GM19240 (cell line): Measurements from ENCODE around the gene LRRD1.
"Not testable (repeated sequence)": the region's sequence is repeated elsewhere in the genome, so short reads cannot be mapped to it uniquely, and the experiment has no call there.

Source experiments
- DNase-seq: peaks from one replicate; pipeline ENCODE4 v3.0.0; 2011; ENCODE audit warnings: low spot score; ENCODE audit not compliant: insufficient read length

LRRD1 gene

DNA sequence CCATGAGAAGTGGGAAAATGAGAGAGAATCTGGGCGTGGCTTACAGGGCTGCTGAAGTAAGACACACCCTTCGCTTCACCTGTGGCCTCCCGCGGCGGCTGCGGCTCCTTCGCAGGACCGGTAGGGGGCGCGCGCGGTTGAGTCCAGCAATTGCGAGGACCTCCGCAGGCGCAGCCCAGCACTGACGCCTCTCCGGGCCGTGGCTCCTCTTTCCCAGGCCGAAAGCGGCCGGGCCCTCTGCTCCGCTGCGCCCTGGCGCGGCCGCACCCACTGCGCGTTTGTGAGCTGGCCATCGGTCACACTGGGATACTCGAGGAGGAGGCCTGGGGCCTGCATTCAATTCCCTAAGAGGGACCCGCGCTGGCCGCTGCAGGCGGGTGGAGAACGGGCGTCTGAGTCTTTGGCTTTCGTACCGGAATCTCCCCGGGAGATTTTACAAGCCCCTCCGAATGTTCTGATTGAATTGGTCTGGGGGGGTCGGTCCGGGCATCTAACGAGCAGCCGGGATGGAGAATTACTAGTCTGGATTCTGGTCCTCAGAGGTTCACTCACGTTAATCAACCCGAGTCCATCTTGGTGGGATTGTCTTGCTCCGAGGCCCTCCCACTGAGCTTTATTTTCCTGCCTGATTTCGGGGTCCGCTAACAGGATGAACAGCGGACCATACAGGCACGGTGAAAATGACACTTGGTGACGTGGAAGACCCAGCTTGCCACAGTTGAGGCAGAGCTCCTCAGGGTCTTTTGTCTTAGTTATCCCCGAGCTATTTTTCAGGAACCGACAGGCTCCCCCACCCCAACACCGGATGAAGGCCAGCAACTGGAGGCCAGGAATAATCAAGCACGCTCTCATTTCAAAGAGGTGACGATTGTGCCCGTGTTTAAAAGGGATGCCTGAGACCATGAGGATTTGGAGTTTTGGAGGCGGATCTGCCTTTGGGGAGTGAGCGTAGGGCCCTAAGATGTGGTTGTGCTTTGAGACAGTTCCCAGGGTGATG lies at the start of gene LRRD1:
LRRD1 (minus strand) TSS at position 215 of the 997 bp plus-strand sequence. CDS start 13,940 bp downstream, outside the sequence.
- DNase-seq: peak; percentile 71

DNA sequence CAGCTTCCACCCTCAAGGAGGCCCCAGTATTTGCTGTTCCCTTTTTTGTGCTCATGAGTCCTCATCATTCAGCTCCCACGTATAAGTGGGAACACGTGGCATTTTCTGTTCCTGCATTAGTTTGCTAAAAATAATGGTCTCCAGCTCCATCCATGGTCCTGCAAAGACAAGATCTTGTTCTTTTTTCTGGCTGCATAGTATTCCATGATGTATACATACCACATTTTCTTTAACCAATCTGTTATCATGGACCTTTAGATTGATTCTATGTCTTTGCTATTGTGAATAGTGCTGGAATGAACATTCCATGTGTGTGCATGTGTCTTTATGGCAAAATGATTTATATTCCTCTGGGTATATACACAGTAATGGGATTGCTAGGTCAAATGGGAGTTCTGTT lies 49.8 kb upstream of the LRRD1 start:
- DNase-seq: no peak

DNA sequence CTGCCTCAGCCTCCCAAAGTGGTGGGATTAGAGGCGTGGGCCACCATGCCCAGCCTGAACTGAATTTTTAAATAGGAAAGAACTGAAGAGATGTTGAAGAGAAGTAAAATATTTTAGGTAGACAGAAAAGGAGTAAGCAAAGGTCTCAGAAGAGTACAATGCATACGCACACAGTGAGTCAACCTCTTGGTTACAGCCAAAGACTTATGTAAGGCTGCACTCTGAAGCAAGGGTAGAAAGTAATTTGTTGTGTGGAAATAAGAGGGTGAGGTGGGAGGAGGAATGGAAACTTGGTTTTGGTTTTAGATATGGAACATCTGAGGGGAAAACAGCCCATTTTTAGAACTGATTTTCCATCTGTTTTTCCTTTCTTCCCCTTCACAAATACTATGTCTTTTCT lies 49.2 kb upstream of the LRRD1 start:
- DNase-seq: no peak

DNA sequence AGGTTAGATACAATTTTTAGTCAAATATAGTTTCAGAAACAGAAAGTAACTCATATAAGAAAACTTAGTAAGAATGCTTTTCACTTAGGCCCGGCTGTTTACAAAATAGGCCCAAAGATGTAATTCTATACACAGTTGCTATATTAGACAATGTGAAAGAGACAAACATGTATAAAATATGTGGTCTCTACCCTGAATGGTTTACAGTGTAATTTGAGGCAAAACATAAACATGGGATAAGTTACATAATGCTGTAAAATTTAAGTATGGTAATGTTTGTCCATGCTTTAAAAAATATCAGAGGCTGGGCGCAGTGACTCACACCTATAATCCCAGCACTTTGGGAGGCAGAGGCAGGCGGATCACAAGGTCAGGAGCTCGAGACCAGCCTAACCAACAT lies 48.0 kb upstream of the LRRD1 start:
- no peak for DNase-seq

DNA sequence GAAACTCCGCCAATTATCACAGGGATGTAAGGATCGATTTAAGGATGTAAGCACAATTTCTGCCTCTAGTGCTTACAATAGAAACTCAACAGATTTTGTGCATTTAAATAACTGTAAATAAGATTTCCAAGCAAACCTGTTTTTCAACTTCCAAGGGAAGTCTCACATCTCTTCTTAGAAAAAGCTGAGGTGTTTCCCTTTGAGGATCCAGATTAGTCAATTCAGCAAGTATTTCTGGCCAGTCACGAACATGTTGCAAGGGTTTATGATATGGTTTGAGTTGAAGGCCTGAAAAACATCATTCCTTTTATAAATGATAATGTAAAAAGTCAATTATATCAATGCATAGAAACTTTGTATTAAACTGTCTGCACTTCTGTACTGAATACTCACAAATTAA lies 42.8 kb upstream of the LRRD1 start:
- DNase-seq: no peak

DNA sequence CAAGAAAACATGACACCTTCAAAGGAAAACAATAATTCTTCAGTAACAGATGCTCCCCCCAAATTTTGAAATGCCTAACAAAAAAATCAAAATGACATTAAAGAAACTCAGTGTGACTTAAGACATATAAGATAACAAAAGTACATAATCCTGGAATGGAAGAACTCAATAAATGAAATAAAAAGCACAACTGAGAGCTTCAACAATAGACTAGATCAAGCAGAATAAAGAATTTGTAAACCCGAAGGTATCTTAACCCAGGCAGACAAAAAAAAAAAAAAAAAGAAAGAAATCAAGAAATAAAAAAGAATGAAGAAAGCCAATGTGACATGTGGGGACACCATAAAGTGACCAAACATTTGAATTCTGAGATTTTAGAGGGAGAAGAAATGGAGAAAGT lies 27.7 kb upstream of the LRRD1 start:
- no peak for DNase-seq

DNA sequence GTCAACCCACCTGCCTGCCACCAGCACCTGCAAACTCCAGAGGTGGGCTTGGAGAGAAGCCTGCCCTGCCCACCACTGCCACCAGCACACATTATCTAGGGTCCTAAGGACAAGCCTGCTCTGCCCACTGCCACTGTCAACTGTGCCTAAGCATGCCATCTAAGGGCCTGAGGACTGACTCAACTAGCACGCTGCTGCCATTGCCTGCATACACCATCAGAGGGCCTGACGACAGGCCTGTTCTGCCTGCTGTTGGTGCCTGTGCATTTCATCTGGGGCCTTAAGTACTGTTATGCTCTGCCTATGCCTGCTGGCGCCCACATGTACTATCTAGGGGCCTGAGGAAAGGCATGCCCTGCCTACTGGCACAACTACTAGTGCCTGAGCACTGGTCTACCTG lies 27.0 kb upstream of the LRRD1 start:
- no peak for DNase-seq

DNA sequence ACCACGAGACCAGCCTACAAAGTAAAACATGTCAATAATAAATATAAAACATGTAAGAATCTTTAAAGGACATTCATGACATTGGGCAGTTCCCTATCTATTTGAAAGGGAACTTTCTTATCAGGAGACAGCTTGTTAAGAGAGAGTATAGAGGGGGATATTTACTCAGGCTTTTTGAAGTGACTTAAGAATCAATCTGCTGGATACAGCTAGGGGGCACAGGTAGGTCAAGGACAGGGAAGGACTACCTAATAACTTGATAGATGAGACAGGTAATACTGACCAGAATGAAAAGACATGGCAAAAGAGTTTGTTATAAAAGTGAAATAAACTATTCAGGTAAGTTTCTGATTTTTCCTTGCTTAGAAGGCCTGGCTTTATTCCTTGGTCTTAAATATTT lies 21.8 kb upstream of the LRRD1 start:
- no peak for DNase-seq

DNA sequence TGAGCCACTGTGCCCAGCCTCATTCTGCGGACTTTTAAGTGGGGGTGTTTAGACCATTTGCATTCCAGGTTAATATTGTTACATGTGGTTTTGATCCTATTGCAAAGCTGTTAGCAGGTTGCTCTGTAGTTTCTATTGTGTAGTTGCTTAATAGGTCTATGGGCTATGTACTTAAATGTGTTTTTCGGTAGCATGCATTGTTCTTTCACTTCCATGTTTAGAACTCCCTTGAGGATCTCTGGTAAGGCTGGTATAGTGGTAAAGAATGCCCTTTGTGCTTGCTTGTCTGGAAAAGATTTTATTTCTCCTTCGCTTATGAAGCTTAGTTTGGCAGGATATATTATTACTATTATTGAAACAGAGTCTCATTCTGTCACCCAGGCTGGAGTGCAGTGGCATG lies 13.4 kb upstream of the LRRD1 start:
- no peak for DNase-seq

DNA sequence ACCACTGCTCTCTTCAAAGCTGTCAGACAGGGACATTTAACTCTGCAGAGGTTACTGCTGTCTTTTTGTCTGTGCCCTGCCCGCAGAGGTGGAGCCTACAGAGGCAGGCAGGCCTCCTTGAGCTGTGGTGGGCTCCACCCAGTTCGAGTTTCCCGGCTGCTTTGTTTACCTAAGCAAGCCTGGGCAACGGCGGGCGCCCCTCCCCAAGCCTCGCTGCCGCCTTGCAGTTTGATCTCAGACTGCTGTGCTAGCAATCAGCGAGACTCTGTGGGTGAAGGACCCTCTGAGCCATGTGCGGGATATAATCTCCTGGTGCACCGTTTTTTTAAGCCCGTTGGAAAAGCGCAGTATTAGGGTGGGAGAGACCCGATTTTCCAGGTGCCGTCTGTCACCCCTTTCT lies 10.3 kb upstream of the LRRD1 start:
- not testable (repeated sequence) for DNase-seq

DNA sequence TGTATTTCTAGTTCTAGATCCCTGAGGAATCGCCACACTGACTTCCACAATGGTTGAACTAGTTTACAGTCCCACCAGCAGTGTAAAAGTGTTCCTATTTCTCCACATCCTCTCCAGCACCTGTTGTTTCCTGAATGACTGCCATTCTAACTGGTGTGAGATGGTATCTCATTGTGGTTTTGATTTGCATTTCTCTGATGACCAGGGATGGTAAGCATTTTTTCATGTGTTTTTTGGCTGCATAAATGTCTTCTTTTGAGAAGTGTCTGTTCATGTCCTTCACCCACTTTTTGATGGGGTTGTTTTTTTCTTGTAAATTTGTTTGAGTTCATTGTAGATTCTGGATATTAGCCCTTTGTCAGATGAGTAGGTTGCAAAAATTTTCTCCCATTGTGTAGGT lies 5.4 kb upstream of the LRRD1 start:
- not testable (repeated sequence) for DNase-seq

DNA sequence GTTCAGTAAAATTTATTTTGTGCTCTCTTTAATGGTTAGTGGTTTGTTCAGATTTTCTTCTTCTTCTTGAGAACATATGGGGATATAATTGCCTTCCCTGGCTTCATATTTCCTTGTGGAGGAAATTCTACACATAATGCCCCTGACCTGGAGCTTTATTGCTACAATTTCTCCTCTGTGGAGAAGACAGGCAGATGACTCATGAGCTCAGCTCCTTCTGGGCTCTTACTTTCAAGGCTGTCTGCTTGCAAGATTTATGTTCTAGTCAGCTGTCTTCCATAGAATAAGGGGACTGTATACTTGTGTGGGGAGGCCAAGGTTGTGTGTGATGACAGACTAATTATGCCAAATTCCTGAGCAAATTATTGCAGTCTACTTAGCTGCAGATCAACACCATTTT lies 1.6 kb downstream of the LRRD1 start:
- no peak for DNase-seq

DNA sequence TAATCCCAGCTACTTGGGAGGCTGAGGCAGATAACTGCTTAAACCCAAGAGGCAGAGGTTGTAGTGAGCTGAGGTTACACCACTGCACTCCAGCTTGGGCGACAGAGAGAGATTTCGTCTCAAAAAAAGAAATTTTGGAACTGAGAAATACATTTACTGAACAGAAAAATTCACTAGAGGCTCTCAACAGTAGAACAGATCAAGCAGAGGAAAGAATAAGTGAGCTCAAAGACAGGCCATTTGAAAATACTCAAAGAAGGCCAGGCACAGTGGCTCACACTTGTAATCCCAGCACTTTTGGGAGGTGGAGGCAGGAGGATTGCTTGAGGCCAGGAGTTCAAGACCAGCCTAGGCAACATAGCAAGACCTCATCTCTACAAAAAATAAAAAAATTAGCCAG lies 9.4 kb downstream of the LRRD1 start:
- DNase-seq: not testable (repeated sequence)

DNA sequence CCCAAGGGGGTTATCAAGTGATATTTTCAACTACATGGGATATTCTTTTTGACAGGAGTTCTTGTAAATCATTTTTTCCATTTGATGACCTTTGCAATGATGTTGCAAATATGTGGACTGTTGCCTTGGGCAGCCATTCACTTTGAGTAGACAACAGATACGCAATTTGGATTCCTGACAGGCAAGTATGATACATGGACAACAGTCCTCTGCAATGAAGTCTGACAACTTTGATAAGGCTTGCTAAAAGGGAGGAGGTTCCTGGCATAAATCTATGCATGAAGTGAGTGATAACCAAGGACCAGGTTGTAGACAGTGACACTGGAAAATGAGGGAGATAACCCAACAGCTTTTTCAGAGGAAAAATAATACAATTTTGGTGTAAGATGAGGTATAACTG lies 17.7 kb downstream of the LRRD1 start:
- no peak for DNase-seq

DNA sequence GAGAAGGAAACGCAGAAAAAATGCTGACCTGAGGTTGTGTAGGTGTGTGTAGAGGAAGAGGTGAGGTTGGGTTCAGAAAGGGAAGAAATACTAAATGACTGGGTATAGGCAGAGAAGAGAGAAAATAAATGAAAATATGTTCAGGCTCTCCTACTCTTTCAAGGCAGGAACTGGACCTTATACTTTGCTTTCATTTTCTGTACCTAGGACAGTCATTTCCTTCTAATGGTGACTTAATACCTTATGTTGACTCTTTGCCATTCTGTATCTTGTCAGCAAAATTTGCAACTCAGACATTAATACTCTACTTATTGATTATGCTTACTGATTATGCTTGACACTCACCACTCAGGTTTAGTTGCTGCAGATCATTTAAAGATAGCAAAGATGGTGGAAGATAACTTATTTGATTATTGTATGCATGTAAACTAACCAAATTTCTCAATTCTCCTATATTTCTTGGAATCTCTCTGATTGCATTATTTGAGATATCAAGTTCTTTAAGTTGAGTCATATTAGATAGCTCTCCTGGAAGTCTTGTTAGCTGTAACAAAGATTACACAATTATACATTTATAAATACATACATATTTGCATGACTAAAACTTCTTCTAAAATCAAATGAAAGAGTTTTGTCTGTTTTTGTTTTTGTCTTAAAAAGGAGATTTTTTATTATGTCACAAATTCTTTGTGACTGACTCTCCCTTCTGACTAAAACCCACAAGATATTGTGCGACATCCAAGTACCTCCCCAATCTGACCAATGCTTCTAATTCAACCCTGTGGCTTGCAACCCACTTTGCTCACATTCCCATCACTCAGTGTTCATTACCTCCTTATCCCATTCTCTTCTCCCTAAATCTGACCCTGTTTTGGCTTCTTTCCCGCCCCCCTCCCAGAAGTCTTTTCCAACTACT lies 20.0 kb downstream of the LRRD1 start:
- DNase-seq: no peak

DNA sequence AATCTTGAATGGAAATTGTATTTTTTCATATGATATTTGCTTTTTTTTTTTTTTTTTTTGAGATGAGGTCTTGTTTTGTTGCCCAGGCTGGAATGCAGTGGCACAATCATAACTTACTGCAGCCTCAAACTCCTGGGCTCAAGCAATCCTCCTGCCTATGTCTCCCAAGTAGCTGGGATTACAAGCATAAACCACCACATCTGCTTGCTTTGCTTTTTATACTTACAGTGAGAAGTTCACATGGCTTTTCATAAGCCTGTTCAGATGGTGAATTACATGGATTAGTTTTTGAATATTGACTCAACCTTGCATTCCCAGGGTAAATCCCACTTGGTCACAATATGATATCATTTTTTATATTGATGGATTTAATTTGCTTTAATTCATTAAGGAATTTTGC lies 22.0 kb downstream of the LRRD1 start:
- no peak for DNase-seq

DNA sequence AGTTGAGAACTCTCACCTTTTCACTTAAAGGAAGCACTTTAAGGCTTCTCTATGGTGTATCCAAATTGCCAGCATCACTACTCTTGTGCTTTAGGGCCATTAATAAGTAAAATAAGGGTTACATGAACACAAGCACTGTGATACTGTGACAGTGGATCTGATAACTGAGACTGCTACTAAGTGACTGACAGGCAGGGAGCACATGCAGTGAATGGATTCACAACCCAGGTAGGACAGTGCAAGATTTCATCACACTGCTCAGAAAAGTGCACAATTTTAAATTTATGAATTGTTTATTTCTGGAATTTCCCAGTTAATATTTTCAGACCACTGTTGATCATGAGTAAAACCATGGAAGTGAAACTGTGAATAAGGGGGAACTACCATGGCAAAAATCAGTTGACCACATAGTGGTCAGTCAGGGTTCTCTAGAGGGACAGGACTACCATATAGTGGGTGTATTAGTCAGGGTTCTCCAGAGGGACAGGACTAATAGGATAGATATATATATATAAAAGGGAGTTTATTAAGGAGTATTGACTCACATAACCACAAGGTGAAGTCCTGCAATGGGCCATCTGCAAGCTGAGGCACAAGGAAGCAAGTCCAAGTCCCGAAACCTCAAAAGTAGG lies 23.7 kb downstream of the LRRD1 start:
- no peak for DNase-seq

DNA sequence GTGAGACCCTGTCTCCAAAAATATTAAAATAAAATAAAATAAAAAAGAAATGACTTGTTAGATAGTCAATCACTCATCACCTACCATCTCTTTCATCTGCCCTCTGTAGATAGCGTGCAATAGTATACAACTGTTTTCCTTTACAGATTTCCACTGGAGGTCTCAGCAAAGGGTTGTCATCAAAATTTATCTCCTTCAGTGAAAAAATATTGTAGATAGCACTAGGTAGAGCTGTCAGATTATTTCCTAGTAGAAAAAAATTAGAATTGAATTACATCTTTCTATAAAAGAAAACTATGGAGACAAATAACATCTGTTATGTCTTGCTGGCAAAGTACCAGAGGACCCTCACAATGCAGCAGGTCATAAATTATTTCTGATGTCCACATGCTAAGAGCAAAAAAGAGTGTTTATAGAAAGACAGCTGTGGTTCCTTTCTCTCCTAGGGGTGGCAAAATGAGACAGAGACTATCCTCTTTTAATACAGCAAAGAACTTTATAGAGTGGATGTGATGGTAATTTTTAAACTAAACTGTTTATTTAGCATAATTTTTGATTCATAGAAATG lies 28.4 kb downstream of the LRRD1 start:
- DNase-seq: no peak

DNA sequence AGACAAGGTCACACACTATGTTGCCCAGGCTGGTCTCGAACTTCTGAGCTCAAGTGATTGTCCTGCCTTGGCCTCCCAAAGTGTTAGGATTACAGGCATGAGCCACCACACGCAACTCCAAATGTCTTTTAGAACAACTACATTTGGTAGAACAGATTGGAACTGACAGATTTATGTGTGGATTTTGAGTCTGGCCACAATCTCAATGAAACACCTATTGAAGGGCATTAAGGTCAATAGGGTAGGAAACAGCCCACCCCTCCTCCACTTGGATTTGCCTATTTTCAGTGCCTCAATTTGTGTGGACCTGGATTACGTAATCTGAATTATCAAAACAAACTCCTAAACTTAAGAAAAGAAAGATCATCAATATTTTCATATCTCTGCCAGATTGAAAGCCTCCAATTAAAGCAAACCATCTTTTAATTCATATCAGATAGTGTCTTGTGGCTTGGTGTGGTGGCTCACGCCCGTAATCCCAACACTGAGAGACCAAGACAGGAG lies 29.2 kb downstream of the LRRD1 start:
- no peak for DNase-seq

DNA sequence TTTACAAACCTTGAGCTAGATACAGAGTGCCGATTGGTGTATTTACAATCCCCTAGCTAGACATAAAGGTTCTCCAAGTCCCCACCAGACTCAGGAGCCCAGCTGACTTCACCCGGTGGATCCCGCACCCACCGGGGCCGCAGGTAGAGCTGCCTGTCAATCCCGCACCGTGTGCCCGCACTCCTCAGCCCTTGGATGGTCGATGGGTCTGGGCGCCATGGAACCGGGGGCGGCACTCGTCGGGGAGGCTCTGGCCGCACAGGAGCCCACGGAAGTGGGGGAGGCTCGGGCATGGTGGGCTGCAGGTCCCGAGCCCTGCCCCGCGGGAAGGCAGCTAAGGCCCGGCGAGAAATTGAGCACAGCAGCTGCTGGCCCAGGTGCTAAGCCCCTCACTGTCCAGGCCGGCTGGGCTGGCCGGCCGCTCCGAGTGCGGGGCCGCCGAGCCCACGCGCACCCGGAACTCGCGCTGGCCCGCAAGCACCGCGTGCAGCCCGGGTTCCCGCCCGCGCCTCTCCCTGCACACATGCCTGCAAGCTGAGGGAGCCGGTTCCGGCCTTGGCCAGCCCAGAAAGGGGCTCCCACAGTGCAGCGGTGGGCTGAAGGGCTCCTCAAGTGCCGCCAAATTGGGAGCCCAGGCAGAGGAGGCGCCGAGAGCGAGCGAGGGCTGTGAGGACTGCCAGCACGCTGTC lies 35.6 kb downstream of the LRRD1 start:
- not testable (repeated sequence) for DNase-seq
